GM21381 (cell line): Measurements from ENCODE around the gene TMEM121.

Experiments used
- ATAC-seq: cut with Tn5 transposase; IDR thresholded peaks from one replicate; pipeline ENCODE4 v1.9.1; 2021; ENCODE audit warnings: mild to moderate bottlenecking, moderate library complexity; ENCODE audit not compliant: unreplicated experiment

The TMEM121 gene

DNA sequence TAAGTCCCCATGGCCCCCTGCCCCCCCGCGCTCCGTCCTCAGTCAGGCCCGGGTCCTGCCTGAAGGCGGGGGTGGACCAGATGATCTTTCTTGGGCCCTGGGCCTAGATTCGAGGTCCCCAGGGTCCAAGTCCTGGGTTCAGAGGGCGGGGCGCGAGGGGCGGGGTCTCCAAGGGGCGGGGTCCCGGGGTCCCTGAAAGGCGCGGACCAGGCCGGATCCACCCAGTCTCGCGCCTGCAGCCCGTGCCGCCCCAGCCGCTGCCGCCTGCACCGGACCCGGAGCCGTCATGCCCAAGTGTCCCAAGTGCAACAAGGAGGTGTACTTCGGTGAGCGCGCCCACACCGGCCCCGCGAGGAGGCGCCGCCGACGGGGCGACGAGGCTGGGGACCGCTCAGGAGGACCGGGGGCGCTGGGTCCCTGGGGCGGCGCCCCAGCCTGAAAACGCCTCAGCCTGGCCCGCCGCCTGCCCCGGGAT, 39.4 kb upstream of the TMEM121 start:
- ATAC-seq, result no peak

DNA sequence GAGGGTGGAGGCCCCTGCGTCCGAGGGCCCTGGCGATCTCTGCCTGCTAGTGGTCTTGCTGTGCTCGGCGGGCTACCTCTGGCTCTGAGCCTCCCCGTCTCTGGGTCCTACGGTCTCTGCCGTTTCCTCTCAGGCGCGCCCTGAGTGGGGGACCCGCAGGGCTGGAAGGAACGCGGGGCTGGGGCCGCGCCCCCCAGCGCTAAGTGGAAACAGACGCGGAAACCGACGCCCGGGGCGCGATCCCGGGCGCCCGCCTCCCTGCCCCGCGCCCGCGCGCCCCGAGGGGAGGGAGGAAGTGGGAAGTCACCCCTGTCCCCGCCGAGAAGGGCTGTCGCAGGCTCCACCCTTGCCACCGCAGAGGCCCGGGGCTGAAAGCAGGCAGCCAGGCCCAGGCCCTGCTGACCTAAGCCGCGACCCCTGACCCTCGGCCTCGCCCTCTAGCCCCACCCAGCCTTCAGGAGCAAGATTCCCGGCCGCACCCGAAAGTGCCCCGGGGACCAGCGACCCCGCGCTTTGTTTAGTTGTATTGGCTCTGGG, 38.9 kb upstream of the TMEM121 start:
- no peak for ATAC-seq

DNA sequence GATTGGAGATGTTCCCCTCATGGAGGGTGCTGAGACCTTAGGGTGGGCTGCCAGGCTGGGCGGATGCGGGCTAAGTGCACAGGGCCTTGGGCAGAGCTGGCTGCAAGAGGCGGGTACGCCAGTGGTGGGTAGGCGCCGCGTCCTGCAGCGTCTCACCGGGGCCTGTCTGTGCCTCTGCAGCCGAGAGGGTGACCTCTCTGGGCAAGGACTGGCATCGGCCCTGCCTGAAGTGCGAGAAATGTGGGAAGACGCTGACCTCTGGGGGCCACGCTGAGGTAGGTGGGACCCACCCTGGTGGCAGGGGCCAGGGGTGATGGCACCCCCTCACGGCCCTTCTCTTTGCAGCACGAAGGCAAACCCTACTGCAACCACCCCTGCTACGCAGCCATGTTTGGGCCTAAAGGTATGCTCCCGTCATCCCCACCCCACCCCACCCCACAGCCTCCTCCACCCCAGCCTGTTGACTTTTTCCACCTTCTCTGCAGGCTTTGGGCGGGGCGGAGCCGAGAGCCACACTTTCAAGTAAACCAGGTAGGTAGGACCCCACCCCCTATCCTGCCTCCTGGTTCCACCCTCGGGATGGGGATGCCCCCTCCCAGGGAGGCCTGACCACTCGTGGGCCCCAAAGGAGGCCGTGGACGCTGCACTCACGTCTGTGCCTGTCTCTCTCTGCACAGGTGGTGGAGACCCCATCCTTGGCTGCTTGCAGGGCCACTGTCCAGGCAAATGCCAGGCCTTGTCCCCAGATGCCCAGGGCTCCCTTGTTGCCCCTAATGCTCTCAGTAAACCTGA, 38.2 kb upstream of the TMEM121 start:
- no peak for ATAC-seq

DNA sequence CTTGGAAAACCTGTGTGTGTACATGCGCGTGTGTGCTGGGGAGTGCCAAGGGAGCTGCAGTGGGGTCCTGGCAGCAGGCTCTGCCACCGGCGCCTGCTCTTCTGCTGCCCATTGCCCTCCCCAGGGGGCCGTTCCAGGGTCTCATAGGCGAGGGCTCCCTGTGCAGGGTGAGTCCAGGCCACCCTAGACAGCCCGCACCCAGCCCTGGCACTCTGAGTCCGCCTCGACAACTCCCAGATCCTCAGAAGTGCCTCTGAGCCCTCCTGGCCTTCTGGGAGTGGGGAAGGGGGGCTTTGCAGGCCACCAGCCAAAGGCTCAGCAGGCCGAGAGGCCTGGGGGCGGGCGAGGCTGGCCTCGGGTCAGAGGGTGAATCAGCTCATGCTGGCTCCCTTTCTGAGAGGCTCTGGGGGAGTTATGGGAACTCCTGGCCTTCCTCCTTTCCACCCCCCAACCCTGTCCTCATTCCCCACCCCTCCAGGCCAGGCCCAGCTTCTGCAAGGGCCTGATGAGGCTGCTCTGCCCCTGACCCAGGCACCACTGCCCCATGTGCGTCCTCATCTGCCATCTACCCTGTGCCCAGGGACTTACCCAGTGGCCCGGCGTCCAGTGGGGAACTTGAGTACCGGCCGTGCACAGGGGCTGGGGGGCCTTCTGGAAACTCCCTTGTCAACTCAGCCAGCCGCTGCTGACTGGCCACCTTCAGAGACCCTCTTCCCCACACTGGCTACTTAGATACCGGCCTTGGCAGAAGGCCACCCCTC, 37.4 kb upstream of the TMEM121 start:
- no peak for ATAC-seq

DNA sequence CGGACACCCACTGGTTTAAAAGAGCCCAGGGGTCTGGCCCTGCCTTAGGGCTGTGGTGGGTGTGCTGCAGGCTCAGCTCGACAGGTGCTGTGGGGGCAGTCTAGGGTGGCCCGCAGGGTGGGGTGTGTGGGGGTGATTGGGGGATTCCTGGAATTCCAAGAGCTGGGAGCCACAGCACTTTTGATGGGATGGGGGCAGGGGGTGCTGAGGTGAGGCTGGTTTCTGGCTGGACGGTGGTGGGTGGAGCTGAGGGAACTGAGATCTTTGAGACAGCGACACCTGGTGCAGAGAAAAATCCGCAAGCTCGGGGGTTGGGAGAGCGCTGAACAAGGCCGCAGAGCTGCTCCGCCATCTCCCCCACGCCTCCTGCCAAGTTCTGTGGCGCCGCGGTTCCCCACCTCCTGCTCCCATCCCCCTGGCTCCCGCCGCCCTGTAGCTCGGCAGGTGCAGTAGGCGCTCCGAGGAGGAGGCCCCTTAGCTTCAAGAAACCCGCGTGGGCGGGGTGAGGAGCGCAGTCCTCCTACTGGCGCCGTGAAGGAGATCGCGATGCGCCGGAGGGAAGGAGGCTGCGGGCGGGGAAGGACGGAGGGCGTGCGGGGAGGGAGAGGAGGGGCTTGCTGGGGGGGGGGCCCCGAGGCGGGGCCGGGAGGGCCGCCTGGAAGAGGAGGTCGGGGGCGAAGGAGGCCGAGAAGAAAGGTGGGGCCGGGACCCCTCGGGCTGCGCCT, 36.7 kb upstream of the TMEM121 start:
- peak; percentile 0 for ATAC-seq

DNA sequence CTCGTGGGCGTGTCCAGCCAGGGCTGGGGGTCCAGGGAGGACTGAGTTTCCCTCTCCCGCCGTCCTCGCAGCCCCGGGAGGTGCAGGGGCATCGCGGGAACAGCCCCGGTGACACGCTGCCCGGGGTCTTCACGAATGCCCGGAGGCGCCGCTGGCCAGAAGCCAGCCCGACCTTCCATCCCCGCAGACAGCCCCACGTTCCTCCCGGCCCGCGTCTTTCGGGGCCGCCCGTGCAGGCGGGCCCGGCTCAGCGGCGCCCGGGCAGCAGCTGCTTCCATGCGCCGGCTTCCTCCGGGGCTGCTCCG, 36.2 kb upstream of the TMEM121 start:
- ATAC-seq, result peak; percentile 2

DNA sequence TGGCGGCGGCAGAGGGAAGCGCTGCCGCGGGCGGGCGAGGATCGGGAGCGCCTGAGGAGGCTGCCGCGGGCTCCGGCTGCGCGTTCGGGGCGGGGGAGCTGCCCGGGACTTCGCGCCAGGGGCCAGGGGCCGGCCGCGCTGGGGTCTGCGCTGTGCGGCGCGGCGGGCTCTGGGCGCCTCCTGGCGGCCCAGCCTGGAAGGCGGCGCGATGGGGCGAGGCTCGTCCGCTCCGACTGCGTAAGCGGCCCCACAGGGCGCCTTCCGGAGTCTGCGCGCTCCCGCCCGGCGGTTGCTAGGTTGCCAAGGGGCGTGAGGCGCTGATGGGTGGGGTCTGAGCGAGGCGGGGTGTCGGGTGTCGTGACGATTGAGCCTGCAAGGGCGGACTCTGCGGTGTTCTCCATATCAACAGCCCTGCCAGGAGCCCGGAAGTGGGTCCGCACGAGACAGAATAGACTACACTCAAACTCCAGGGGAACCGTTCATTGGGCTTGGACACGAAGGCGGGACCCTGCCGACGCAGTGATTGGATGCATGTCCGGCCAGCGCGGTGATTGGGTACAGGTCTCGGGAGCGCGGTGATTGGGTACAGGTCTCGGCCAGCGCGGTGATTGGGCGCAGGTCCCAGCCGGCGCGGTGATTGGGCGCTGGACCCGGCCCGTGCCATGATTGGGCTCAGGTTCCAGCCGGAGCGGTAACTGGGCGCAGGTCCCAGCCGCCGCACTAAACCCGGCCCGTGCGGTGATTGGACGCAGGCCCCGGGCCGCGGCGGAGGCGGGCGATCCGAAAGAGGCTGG, 35.6 kb upstream of the TMEM121 start, which contains the start of gene TEDC1:
Gene TEDC1, plus strand, starts transcription at position 675 of the 794 bp plus-strand sequence. CDS start 130 bp downstream, outside the sequence.
- peak; percentile 61 for ATAC-seq

DNA sequence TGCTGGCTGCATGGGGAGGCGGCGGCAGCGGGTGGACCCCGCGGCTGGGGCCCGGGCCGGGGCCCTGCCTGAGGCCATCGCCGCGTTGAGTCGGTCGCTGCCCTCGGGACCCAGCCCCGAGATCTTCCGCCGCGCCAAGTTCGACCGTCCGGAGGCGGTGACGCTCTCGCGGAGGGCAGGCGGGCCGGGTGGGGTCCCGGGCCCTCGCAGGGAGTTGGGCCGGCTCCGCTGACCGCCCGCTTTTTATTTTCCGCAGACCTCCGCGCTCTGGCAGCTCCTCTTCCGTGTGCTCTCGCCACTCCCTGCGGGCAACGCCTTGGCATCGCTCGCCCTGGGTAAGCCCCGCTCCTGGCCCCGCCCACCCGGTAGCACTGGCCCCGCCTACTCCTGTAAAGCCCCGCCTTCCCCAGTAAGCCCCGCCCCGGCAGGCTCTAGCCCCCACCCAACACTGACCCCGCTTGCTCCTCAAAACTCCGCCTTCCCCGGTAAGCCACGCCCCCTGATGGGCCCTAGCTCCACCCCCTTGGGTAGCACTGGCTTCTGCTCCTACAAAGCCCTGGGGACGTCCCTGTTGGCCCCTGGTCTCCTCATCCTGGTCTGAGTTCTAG, 34.9 kb upstream of the TMEM121 start:
- ATAC-seq, result peak; percentile 6

DNA sequence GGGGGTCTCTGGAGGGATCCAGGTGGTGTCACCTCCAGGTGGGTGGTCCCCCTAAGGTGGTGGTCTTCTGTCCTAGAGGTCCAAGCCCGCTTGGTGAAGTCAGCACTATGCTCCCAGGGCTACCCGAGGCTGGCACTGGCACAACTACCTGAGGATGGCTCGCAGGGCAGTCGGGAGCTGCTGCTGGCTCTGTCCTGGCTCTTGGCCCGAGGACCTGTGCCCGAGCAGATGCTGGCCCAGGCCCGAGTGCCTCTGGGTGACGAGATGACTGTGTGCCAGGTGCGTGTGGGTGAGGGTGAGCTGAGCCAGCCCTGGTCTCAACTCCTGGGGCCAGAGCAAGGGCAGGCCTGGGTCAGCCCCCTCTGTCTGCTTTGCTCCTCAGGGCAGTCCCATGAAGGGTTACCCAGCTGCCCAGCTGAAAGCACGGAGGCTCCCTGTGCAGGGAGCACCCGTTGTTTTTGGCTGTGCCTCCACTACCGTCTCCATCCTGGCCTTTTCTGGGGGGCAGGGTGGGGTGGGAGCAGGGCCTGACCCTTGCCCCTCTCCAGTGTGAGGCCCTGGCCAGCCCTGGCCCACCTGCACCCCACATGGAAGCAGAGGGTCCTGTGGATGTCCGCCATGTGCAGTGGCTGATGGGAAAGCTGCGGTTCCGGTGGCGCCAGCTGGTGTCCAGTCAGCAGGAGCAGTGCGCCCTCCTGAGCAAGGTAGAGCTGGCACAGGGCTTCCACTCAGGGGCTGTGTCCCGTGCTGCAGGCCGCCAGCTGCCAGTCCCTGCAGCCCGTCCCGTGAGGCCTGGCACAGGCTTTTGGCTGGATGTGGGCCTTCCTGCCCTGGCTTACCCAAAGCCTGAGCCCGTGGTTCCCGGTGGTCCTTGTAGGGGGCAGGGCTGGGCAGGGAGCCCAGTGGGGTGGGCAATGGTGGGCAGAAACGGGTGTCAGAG, 34.1 kb upstream of the TMEM121 start:
- ATAC-seq, result no peak

DNA sequence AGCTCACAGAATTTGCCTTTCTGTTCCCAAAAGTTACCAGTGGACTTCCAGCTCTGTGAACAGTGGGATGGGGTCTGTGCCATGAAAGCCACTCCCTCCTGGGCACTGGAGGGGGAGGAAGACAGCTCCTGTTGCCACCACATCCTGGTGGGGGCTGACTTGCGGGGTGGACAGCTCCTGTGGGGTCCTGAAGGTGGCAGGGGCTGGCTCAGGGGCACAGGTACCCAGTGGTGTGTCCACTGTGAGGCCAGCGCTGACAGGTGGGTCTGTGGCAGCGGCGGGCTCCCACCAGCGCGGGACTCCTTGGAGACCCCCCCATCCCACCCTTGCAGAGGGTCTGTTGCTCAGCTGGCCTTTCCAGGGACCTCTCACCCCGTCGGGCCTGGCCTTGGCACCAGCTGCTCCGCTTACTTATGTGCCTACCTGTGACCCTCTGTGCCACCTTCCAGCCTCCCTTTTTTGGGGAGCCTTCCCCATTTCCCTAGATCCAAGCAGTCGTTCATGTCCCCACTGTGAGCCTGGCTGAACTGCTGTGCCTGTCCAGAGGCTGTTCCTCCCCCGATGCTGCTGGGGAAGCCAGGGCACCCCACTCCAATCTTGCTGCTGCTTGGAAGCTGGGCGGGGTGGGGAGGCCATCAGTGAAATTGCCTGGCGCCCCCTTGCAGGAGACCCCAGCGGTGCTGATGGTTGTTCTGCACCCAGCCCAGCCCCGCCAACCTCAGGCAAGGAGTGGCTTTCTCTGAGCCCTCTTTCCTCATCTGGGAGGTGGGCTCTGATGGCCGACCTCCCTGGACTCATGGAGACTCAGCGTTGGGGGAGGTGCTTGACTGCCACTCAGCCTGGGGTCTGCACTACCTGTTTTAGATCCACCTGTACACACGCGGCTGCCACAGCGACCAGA, 33.2 kb upstream of the TMEM121 start:
- ATAC-seq, result no peak

DNA sequence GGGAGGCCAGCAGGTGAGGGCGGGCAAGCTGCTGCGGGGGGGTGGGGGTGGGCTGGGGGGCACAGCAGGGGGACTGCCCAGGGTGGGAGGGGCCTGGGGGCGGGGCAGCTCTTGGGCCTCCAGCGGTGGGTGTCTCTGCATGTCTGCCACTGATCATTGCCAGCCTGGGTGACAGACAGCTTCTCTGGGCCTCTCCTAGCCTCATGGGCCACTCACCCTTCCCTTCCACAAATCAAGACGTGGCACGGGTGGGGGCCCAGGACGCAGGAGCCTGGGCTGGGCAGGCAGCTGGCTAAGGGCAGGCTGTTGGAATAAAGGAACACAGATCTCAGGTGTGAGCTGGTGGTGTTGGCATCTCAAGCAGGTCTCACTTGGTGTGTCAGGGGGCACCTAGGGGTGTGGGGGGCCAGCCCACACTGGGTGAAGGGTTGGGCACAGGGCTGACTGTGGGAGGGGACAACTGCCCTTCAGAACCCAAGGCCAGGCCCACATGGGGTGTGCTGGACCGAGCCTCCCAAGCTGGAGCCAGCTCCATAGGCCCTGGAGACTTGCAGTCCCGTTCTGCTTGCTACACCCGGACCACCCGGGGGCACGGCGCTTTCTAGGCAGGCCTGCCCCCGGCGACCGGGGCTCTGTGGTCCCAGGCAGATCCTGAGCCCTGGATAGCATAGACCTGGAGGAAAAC, 32.3 kb upstream of the TMEM121 start:
- no peak for ATAC-seq

DNA sequence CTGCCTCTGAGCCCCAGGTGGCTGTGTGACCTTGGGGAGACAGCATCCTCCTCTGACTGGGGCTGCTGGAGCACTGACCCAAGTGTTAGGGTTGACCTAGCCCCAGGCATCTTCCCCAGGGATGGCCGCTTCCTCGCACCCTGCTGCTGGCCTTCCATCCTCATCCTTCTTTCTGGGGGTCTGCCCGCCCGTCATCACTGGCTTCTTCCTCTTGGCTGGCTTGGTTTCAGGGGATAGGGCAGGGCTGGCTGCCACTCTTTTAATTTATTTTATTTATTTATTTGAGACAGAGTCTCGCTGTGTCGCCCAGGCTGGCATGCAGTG, 31.8 kb upstream of the TMEM121 start:
- no peak for ATAC-seq

DNA sequence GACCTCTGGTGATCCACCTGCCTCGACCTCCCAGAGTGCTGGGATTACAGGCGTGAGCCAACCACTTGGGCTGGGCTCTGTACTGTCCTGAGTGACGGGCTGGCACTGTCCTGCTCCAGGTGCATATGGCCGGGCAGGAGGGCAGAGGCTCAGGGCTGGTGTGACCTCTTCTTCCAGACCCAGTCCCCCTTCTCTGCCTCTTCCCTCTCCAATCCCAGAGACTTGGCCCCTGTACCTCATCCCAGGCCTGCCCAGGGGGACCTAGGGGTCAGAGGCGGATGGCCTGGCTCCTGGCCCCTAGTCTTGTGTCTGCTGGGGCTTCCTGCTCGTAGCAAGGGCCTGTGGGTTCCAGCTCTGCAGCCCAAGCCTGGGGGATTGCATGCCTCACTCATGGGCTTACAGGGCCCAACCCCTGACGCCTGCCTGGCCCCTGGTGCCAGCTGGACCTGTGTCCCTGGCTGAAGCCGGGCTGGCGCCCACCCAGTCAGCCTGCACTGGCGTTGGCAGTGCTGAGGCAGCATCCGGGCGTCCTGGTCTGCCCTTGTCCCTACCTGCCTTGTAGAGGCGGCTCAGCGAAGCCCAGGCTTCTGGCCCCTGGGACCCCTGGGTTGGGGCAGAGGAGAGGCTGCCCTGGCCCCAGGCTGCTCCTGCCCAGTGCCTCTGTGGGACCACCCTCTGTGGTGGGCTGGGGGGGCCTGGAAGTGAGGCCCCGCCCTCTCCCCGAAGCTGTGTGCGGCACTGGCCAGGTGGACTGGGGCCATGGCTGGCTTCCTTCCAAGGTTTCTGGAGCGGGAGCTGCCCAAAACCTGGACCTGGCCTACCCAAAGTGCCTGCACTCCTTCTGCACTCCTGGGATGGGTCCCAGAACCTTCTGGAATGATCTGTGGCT, 31.0 kb upstream of the TMEM121 start:
- no peak for ATAC-seq

DNA sequence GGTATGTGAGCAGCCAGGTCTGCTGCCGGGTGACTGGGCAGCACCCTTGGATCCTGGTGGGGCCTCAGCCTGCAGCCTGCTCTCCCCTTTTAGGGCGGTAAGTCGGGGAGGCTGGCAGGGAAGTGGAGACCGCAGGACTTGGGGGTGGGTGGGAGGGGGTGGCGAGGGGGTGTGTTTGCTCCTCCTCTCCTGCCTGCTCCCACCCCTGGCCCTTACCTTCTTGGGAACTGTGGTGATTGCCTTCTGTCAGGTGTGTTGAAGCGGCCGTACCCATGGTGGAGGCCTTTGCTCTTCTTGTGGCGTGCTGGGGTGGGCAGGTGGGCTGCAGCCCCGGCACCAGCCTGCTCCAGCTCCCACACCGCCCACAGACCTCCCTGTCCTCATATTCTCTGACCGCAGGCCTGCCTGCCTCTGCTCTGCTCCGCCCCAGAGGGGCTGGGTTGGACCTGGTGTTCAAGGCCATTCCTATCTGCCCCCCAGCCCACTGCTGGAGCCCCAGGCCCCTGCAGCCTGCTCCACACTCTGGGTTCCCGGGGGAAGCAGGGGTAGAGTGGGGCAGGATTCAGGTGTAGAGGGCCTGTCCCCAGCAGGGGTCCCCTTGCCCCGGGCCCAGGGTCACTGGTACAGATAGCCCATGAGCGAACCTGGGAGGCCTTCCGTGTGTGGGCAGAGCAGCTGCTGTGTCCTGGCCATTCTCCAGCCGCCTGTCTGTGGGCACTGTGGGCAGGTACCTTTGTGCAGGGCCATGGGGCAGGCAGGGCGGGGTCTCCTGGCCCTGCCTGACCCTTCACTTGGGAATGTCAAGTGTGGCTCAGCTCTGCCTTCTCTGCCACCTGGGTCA, 30.2 kb upstream of the TMEM121 start:
- ATAC-seq, result no peak

DNA sequence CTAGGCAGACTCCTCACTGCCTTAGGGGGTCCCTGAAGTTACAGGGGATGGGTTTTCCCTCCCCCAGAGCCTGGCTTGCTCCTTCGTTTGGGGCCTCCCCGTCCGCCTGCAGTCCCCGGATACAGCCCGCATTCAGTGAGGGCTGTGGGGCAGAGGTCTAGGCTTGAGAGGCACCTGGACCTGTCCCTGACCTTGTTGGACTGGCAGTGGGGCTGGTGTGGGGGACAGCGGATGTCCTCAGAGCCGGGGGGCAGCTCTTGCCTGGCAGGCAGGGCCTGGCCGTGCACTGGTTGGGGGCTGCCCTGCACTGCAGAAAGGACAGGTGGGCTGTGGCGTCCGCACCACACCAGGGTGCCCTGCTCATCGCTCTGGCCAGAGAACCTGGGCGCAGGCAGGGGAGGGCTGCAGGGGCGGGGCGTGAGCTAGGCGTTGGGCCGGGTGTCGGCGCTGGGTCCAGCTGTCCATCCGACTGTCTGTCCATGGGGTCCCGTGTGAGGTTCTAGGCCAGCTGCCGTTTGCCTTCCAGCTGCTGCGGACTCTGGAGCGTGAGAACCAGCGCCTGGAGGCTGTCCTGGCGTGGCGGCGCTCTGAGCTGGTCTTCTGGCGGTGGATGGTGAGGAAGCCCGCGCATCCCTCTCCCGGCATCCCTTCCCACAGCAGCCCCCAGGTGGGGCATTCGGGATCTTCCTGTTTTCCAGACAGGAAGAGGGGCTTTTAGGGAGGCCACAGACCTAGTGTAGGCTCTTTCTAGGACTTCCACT, 29.4 kb upstream of the TMEM121 start:
- no peak for ATAC-seq
